Hepatocyte (in vitro differentiated cells): Measurements from ENCODE around the gene ZSCAN20.

Source experiments
- EZH2 ChIP-seq: fragments of 200-600 bp; sonication (generic); IDR thresholded peaks from 2 replicates; pipeline ENCODE4 v1.6.1; 2016; ENCODE audit warnings: antibody characterized with exemption, mild to moderate bottlenecking, borderline replicate concordance
- TF ChIP-seq, protein P1 (sequence below): fragments of 200-600 bp; sonication (generic); IDR thresholded peaks from 2 replicates; pipeline ENCODE4 v1.5.1; 2016; ENCODE audit warnings: antibody characterized with exemption, mild to moderate bottlenecking; ENCODE audit not compliant: poor library complexity

DNA sequence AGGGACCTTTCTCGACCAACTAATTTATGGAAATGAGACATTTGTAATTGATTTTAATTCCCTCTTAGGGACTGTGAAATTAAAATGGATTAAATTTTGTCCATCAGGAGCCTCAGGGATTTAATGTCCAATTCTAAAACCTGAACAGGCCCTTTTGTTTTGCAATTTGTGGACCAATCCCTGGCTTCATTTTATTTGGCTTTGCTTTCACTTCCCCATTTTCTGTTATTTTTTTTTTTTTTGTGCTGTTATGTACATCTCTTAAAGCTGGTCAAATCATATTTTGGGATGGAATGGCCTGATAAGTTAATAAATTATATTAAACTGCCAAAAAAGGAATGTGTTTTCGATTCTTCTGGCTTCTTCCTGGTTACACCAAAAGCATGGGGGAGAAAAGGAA, 28.9 kb downstream of the ZSCAN20 start:
- no peak for TF ChIP-seq EZH2
- TF ChIP-seq, protein P1, sequence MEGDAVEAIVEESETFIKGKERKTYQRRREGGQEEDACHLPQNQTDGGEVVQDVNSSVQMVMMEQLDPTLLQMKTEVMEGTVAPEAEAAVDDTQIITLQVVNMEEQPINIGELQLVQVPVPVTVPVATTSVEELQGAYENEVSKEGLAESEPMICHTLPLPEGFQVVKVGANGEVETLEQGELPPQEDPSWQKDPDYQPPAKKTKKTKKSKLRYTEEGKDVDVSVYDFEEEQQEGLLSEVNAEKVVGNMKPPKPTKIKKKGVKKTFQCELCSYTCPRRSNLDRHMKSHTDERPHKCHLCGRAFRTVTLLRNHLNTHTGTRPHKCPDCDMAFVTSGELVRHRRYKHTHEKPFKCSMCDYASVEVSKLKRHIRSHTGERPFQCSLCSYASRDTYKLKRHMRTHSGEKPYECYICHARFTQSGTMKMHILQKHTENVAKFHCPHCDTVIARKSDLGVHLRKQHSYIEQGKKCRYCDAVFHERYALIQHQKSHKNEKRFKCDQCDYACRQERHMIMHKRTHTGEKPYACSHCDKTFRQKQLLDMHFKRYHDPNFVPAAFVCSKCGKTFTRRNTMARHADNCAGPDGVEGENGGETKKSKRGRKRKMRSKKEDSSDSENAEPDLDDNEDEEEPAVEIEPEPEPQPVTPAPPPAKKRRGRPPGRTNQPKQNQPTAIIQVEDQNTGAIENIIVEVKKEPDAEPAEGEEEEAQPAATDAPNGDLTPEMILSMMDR, result no peak
